DMS 273 (cell line): ENCODE data around the gene STYXL2.
A peak's percentile ranks its signal among the peaks of the same experiment; 100 is the strongest.

Experiments
- DNase-seq: peaks from one replicate; lab custom pipeline; 2025; ENCODE audit not compliant: unreplicated experiment; lab: John Stamatoyannopoulos, UW

Gene STYXL2

GRCh38 chr1:167077868-167078210 lies 16.0 kb upstream of the STYXL2 start:
- no peak for DNase-seq

GRCh38 chr1:167081594-167082156 lies 12.2 kb upstream of the STYXL2 start:
- peak; percentile 54 for DNase-seq

GRCh38 chr1:167082511-167083027 lies 11.3 kb upstream of the STYXL2 start:
- peak; percentile 27 for DNase-seq

- peak; percentile 55 for DNase-seq
These were observed 10.7 kb upstream of the STYXL2 start for GRCh38 chr1:167083066-167083665.

- DNase-seq = no peak
These were observed 10.0 kb upstream of the STYXL2 start for GRCh38 chr1:167083871-167084270.

- no peak for DNase-seq
These were observed 9.1 kb upstream of the STYXL2 start for GRCh38 chr1:167084757-167085156.

GRCh38 chr1:167086033-167086432 lies 7.8 kb upstream of the STYXL2 start:
- no peak for DNase-seq

GRCh38 chr1:167086768-167087167 lies 7.1 kb upstream of the STYXL2 start:
- DNase-seq = no peak

- no peak for DNase-seq
These were observed 5.0 kb upstream of the STYXL2 start for GRCh38 chr1:167088746-167089417.

GRCh38 chr1:167089939-167090313 lies 3.9 kb upstream of the STYXL2 start:
- no peak for DNase-seq

- no peak for DNase-seq
These were observed 3.4 kb upstream of the STYXL2 start, which contains the start of gene GPA33 for GRCh38 chr1:167090314-167090942. TSS of gene GPA33 (minus strand) at chr1:167090377. CDS start at chr1:167090287, 90 bp downstream.

- DNase-seq = no peak
These were observed 1.2 kb upstream of the STYXL2 start for GRCh38 chr1:167092653-167093052.

GRCh38 chr1:167094690-167095089 lies 815 bp downstream of the STYXL2 start:
- DNase-seq = peak; percentile 19

GRCh38 chr1:167095368-167095767 lies 1.5 kb downstream of the STYXL2 start:
- peak; percentile 43 for DNase-seq

- DNase-seq = peak; percentile 81
These were observed 6.0 kb downstream of the STYXL2 start for GRCh38 chr1:167099851-167100250.

- no peak for DNase-seq
These were observed 6.9 kb downstream of the STYXL2 start for GRCh38 chr1:167100730-167101129.

GRCh38 chr1:167101754-167102153 lies 7.9 kb downstream of the STYXL2 start:
- DNase-seq = no peak

- no peak for DNase-seq
These were observed 9.2 kb downstream of the STYXL2 start for GRCh38 chr1:167102906-167103573.

- no peak for DNase-seq
These were observed 10.4 kb downstream of the STYXL2 start for GRCh38 chr1:167104256-167104633.

- peak; percentile 10 for DNase-seq
These were observed 11.6 kb downstream of the STYXL2 start for GRCh38 chr1:167105271-167106118.

- DNase-seq = no peak
These were observed 12.2 kb downstream of the STYXL2 start for GRCh38 chr1:167106119-167106461.
